Measurements from ENCODE around the gene KIFC3. TPM values are rescaled to one million over a fixed set of nuclear protein-coding genes. Genes with fewer than 3 reads are reported as not detected.

Gene KIFC3
- total RNA-seq = 52.8 and 62.6 TPM in 2 replicates

GRCh38 chr16:57802341-57803133 lies at the start of gene KIFC3:
Gene KIFC3, minus strand, starts transcription at chr16:57802491. Its CDS starts 4,248 bp downstream, at chr16:57798243.

GRCh38 chr16:57735755-57736418 lies 66.4 kb downstream of the KIFC3 start, which contains the start of gene KATNB1:
Gene KATNB1, plus strand, starts transcription at chr16:57735770. Its CDS starts 1,474 bp downstream, at chr16:57737244.

Other genes starting within 250 kb of the KIFC3 start
- gene ADGRG1, start 173.9 kb downstream of the KIFC3 start, total RNA-seq = 5.2 and 9.0 TPM in 2 replicates
- gene ADGRG3, start 134.2 kb downstream of the KIFC3 start, total RNA-seq = not detected in 2 replicates
- gene DRC7, start 107.7 kb downstream of the KIFC3 start, total RNA-seq = not detected in 2 replicates
- 19.6 and 25.0 TPM in 2 replicates for gene KATNB1, start 66.7 kb downstream of the KIFC3 start, total RNA-seq
- under 0.01 TPM in 2 replicates for gene CNGB1, start 168.6 kb upstream of the KIFC3 start, total RNA-seq
- 2.4 and 3.0 TPM in 2 replicates for gene ZNF319, start 198.2 kb upstream of the KIFC3 start, total RNA-seq
- 15.5 and 19.3 TPM in 2 replicates for gene USB1, start 198.9 kb upstream of the KIFC3 start, total RNA-seq
- 2.5 and 2.6 TPM in 2 replicates for gene MMP15, start 223.3 kb upstream of the KIFC3 start, total RNA-seq

Measured in aortic smooth muscle cell (primary cell).